GM13976 (cell line): Measurements from ENCODE around the gene PFKFB4.

Source experiments
- DNase-seq: peaks from one replicate; pipeline ENCODE4 v3.0.0; 2012; ENCODE audit warnings: low spot score
- CTCF ChIP-seq: IDR thresholded peaks from 2 replicates; pipeline ENCODE4 v1.5.1; 2012; ENCODE audit warnings: borderline replicate concordance, mild to moderate bottlenecking; ENCODE audit not compliant: insufficient read depth; ENCODE audit errors: extremely low read depth, missing control alignments, control extremely low read depth
- in situ Hi-C: fragments of 300-500 bp; cut with MboI; formaldehyde crosslinking; loops from one replicate; pipeline ENCODE4 v1.12.0; 2022; ENCODE audit warnings: low sequenced_read_pairs, mixed read lengths, inconsistent platforms; ENCODE audit not compliant: unreplicated experiment

PFKFB4 gene

GRCh38 chr3:48468329-48468731 is 88.3 kb downstream of the PFKFB4 start:
- DNase-seq = no peak
- in situ Hi-C loops = no loop called here
- no peak for TF ChIP-seq CTCF
